ENCODE results near the gene RSRC1.
A peak's percentile ranks its signal among the peaks of the same experiment; 100 is the strongest.

The RSRC1 gene

GRCh38 chr3:158434412-158435038 is 324.6 kb downstream of the RSRC1 start:
- TF ChIP-seq CTCF (IDR thresholded peaks at IDR 0.05; ENCODE audit: low read depth, low read length, missing control alignments) = peak; percentile 62
- no peak overlapping the region for H3K4me3 ChIP-seq (ENCODE audit: low read depth, low read length)
- peak; percentile 31 for DNase-seq (ENCODE audit: low read depth)

GRCh38 chr3:158443632-158444031 is 333.7 kb downstream of the RSRC1 start:
- H3K4me3 ChIP-seq (ENCODE audit: low read depth, low read length) = no peak overlapping the region
- peak; percentile 18 for DNase-seq (ENCODE audit: low read depth)
- TF ChIP-seq CTCF (IDR thresholded peaks at IDR 0.05; ENCODE audit: low read depth, low read length, missing control alignments) = no peak

GRCh38 chr3:158447408-158447807 is 337.5 kb downstream of the RSRC1 start:
- H3K4me3 ChIP-seq (ENCODE audit: low read depth, low read length) = no peak overlapping the region
- TF ChIP-seq CTCF (IDR thresholded peaks at IDR 0.05; ENCODE audit: low read depth, low read length, missing control alignments) = no peak
- no peak for DNase-seq (ENCODE audit: low read depth)

- no peak for DNase-seq (ENCODE audit: low read depth)
- no peak overlapping the region for H3K4me3 ChIP-seq (ENCODE audit: low read depth, low read length)
- no peak for TF ChIP-seq CTCF (IDR thresholded peaks at IDR 0.05; ENCODE audit: low read depth, low read length, missing control alignments)
Observed at GRCh38 chr3:158451405-158452055, 341.6 kb downstream of the RSRC1 start.

- DNase-seq (ENCODE audit: low read depth) = no peak
- H3K4me3 ChIP-seq (ENCODE audit: low read depth, low read length) = no peak overlapping the region
- no peak for TF ChIP-seq CTCF (IDR thresholded peaks at IDR 0.05; ENCODE audit: low read depth, low read length, missing control alignments)
Observed at GRCh38 chr3:158452334-158452733, 342.4 kb downstream of the RSRC1 start.

- no peak for TF ChIP-seq CTCF (IDR thresholded peaks at IDR 0.05; ENCODE audit: low read depth, low read length, missing control alignments)
- no peak for DNase-seq (ENCODE audit: low read depth)
- H3K4me3 ChIP-seq (ENCODE audit: low read depth, low read length) = no peak overlapping the region
Observed at GRCh38 chr3:158453004-158453403, 343.1 kb downstream of the RSRC1 start.

GRCh38 chr3:158453865-158454264 is 344.0 kb downstream of the RSRC1 start:
- no peak for TF ChIP-seq CTCF (IDR thresholded peaks at IDR 0.05; ENCODE audit: low read depth, low read length, missing control alignments)
- H3K4me3 ChIP-seq (ENCODE audit: low read depth, low read length) = no peak overlapping the region

More at GRCh38 chr3:158453865-158454264, 344.0 kb downstream of the RSRC1 start:
- DNase-seq (ENCODE audit: low read depth) = no peak

Data from GM12864 (cell line).